ENCODE measurements around the gene DENND1A.

- TF ChIP-seq CTCF (IDR thresholded peaks at IDR 0.05; ENCODE audit: insufficient read depth, low read depth, low read length) (no peak), EZH2 (IDR thresholded peaks at IDR 0.05; ENCODE audit: insufficient read depth, low read length) (no peak)
These were observed 298.1 kb downstream of the DENND1A start for GRCh38 chr9:123631862-123632261.

Measured in astrocyte (in vitro differentiated cells and primary cell).